GM19238 (cell line): Measurements from ENCODE around the gene TAF8.
"Not testable (repeated sequence)": the region's sequence is repeated elsewhere in the genome, so short reads cannot be mapped to it uniquely, and the experiment has no call there.

ENCODE experiments used
- DNase-seq: peaks from one replicate; pipeline ENCODE4 v3.0.0; 2011; ENCODE audit warnings: low spot score; ENCODE audit not compliant: insufficient read length

TAF8 gene

GRCh38 chr6:42028234-42029061, 21.9 kb upstream of the TAF8 start:
- DNase-seq, result no peak

- DNase-seq, result no peak
Observed at GRCh38 chr6:42029062-42029685, 21.1 kb upstream of the TAF8 start.

GRCh38 chr6:42029881-42030280, 20.4 kb upstream of the TAF8 start:
- DNase-seq, result no peak

- no peak for DNase-seq
Observed at GRCh38 chr6:42030585-42031506, 19.5 kb upstream of the TAF8 start.

GRCh38 chr6:42032366-42032765, 18.0 kb upstream of the TAF8 start:
- DNase-seq, result no peak

- not testable (repeated sequence) for DNase-seq
Observed at GRCh38 chr6:42037669-42038068, 12.7 kb upstream of the TAF8 start.

DNA sequence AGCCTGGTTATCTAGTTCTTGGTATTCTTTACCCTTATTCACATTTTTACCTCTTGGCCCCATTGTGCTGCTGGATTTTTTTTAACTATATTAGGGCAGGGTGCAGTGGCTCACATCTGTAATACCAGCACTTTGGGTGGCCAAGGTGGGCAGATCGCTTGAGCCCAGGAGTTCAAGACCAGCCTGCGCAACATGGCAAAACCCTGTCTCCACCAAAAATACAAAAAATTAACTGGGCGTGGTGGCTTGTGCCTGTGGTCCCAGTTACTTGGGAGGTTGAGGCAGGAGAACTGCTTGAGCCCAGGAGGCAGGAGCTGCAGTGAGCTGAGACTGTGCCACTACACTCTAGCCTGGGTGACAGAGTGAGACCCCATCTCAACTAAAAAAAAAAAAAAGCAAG, 12.2 kb upstream of the TAF8 start:
- DNase-seq, result no peak

DNA sequence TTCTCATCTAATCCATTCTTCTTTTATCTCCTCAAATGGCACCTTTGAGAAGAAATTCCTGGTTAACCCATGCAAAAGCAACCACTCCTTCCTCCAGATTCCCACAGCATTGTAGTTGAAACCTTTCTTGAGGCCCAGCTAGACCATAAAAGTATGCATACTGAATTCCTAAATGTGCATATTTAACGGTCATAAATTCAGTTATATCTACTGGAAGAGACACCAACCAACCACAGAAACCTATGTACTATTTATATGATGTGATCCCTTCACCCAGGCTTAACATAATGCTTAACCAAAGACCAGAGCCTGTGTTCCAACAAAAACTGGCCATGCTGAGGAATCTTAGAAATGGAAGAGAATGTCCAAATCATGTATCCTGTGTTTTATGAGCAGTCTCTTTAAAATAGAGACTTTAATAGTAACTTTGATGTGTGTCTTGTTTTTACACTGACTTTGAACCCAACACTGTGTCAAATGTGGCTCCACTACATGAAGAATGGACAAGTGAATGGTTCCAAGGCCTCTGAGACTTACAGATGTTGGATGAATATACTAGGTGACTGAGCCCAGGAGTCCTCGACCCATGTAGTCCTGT, 11.4 kb upstream of the TAF8 start:
- no peak for DNase-seq

DNA sequence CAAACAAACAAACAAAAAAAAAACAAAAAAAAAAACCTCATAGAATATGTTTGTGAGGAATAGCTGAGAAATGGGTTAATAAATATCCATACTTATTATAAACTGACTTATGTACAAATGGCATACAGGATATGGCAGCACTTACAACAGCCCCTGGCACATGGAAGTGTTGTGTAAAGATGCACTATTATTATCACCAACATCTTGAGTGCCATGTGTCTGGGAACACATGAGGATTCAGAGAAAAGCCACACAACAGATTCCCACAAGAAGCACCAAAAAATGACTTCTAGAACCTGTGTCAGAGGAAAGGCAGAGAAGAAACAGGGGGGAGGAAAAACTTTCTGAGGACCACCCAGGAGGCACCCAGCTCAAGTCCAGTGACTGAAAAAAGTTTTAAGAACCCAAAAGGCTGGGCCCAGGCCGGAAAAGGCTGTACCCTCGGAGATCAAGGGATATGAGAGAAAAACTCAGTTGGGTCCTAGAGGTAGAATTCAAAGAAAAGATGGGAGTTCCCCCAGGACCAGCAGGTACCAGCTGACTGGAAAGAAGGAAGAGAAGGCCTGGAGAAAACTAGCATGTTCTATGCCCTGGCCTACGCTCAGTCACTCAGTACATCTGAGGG, 9.4 kb upstream of the TAF8 start:
- no peak for DNase-seq

DNA sequence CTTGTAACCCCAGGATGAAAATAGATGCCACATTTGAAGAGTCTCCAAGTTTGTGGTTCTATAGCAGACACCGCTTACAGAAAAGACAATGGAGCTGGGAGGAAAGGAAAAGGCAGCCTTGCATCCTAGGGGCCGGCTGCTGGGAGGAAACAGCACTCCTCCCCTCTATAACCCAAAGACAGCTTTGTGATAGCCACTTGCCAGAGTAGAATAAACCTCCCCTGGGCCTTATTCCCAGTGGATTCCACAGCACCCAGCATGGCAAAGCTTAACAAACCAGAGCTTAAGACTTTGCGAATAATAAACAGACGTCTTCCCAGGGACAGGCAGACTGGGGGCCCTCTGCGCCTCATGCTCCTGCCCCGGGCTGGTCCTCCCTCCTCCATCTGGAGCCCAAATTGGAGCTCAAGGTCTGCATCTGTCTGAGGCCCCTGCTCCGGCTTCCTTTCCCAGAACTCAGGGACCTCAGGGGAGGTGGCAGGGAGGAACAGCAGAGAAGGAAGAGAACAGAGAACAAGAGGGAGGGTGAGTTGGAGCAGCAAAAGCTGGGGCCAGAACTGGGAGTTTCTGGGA, 8.8 kb upstream of the TAF8 start:
- no peak for DNase-seq

DNA sequence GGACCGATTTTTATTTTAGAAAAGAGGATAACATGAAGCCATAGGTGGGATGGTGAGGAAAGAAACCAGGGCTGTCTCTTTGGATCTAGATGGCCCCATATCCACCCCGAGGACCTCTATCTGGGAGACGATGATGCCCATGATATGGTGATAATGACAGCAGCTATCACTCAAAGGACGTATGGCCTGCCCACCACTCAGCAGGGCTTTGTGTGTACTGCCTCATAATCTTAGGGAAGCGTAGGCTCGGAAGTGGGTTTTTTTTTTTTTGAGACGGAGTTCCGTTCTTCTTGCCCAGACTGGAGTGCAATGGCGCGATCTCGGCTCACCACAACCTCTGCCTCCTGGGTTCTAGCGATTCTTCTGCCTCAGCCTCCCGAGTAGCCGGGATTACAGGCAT, 8.2 kb upstream of the TAF8 start:
- DNase-seq, result no peak

DNA sequence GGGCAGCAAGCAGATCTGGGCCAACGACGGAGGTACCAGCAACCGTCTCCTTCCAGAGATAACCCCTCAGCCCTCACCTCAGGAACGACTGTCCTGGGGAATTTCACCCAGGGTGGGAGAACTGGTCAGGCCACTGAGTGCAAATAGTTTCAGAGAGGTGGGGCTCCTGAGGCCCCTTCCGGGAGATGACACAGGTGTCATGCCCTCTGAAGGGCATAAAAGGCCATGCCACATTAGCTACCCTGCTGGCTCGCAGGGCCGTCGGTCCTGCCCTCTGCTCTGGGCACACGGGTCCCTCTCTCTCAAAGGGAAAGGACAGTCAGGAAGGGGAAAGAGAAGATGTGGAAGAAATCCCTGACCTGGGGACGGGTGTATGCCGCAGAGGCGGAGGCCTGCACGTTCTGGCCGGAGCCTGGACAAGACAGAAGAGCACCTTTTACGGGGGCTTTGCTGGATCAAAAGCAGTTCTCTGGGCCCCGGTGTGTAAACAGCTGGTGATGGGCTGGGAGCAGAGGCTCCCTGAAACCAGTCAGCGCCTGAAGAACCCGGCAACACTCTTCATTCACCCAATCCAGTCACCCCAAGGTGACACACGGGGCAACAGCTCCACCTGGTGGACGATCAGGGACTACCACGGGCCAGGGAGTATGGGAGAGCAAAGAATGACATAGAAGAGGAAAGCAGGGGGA, 6.4 kb upstream of the TAF8 start:
- peak; percentile 75 for DNase-seq

DNA sequence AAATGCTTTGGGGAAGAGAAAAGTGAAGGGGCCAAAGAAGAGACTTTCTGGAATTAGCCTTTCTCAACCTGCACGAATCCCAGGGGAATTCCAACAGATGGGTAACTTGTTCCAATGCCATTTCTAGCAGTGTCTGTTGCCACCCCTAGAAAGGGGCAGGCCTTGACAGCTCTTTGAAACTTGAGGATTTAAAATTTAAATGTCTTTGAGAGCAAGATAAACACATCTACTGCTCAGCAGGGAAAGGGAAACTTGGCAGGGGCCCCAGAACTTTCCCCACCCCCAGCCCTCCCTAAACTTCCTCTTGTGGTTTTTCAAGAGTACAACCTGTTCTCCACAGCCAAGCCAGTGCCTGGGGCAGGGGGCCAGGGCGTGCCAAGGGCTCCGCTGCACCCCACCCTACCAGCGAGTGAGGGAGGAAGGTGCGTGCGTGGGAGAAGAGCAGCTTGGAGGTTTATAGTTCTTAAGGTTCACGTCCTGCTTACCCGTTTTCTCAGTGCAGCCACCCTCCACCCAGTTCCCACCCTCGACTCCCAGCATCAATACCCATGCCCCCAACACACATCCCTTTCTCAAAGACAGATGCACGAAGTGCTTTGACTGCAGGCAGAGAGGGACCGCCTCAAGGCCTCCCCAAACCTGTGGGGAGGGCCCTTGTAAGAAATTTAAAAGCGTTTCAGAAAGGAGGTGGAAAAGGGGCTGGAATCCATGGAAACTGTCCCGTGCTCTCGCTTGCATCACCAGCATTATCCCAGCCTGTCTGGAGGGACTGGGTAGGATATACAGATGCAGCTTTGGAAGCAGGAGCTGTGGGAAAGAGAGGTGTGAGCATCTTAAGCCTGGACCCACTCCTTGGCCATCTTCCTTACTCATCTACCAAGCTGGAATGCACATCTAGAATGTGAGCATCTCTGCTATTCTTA, 4.5 kb upstream of the TAF8 start:
- DNase-seq, result no peak

DNA sequence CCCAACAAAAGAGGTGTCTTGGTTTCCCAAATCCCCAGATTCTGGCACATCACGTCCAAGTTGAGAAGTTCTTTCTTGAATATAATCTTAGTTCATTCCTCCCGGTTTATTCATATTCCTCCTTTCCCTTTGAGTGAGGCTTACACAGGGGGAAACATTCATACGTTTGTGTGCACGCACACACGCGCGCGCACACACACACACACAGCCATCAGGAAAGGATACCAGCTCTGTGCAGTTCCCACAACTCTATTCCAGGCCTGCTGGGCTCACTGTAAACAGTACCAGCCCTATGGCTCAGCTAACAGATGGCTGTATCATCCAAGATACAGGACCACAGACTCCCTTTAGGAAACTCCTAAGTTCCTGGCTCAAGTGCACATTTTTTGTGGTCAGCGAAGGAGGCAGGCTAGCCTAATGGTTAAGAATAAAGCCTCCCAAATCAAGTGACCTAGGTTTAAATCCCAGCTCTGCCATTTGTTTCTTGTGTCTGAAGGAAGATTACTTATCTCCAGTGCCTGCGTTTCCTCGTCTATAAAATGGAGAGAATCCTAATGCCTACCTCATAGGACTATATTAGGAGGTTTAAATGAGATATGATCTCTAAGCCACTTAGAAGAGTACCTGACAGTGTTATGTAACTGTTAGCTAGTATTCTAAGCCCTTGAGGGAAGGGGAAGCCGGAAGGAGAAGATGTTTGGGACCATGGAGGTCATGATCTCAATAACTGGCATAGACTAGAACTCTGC, 3.7 kb upstream of the TAF8 start:
- DNase-seq, result no peak

- no peak for DNase-seq
Observed at GRCh38 chr6:42047213-42047590, 3.1 kb upstream of the TAF8 start.

GRCh38 chr6:42047790-42048405, 2.4 kb upstream of the TAF8 start:
- DNase-seq, result no peak

GRCh38 chr6:42049116-42049809, 1.1 kb upstream of the TAF8 start:
- DNase-seq, result no peak

GRCh38 chr6:42049948-42050296, 402 bp upstream of the TAF8 start:
- DNase-seq, result no peak
